Prostate gland (tissue), 2 donors: ENCODE data around the gene COL5A1. TPM values are rescaled to one million over a fixed set of nuclear protein-coding genes. Genes with fewer than 3 reads are reported as not detected.

Source experiments
- DNase-seq: peaks from one replicate; pipeline ENCODE4 v3.0.0-alpha.2; 2019; ENCODE audit warnings: low spot score
- H3K27ac ChIP-seq, 2 donors: fragments of 200-600 bp; sonication (generic); 2 replicates each; pipeline ENCODE4 v1.5.1; 2017 to 2019
- H3K27me3 ChIP-seq: fragments of 200-600 bp; sonication (generic); replicated peaks from 2 replicates; pipeline ENCODE4 v1.5.1; 2019; ENCODE audit not compliant: insufficient read depth
- H3K36me3 ChIP-seq, 2 donors: fragments of 200-600 bp; sonication (generic); 1 replicate in 1 of 2; 2 replicates in 1 of 2; pipeline versions ENCODE4 v1.5.1 to v1.8.1; 2017 to 2019
- H3K4me1 ChIP-seq: fragments of 200-600 bp; sonication (generic); replicated peaks from 2 replicates; pipeline ENCODE4 v1.5.1; 2019
- H3K4me3 ChIP-seq, 2 donors: fragments of 200-600 bp; sonication (generic); 2 replicates each; pipeline ENCODE4 v1.5.1; 2017 to 2019
- H3K9me3 ChIP-seq: fragments of 200-600 bp; sonication (generic); 2 replicates; pipeline ENCODE4 v1.5.1; 2017
- CTCF ChIP-seq, 4 experiments: fragments of 200-600 bp in 2 of 4; fragments of 450-650 bp in 2 of 4; sonication (generic) in 2 of 4; IDR thresholded peaks; 1 replicate in 3 of 4; 2 replicates in 1 of 4; pipeline ENCODE4 v1.5.1; 2016 to 2019; ENCODE audit warnings: antibody characterized with exemption in 4 of 4, mild to moderate bottlenecking in 2 of 4, moderate library complexity in 2 of 4
- POLR2A ChIP-seq: fragments of 450-650 bp; IDR thresholded peaks from one replicate; pipeline ENCODE4 v1.6.1; 2016; ENCODE audit warnings: antibody characterized with exemption, mild to moderate bottlenecking
- POLR2AphosphoS5 ChIP-seq: sonication (generic); formaldehyde crosslinking; IDR thresholded peaks from one replicate; pipeline ENCODE4 v1.6.1; 2017; ENCODE audit warnings: antibody characterized with exemption
- WGBS: methylation state at CpG from one replicate; pipeline ENCODE4 v1.1.5; 2018; 5-methylcytosine and 5-hydroxymethylcytosine counted together
- intact Hi-C: fragments of 100-400 bp; cut with DNase I; formaldehyde crosslinking; loops from one replicate; pipeline ENCODE4 v1.14.2; 2022
- total RNA-seq, 2 donors: library from RNA; depleted of rRNA; stranded (reverse); fragments of >200 nt; gene quantifications; one replicate each; pipeline ENCODE4 v1.1.0, GENCODE V29; 2016

COL5A1 gene
- total RNA-seq, 2 donors from 2014 or later: 16.9 to 36.0 TPM

GRCh38 chr9:134871697-134872340 is 230.2 kb downstream of the COL5A1 start:
- DNase-seq: no peak
- Histone ChIP-seq H3K4me3 (no peak overlapping the region), H3K4me1 (no peaks in the 10 kb centered on the region), H3K27me3 (no peaks in the 10 kb centered on the region), H3K27ac (no peak overlapping the region), H3K9me3 (no peaks in the 10 kb centered on the region), H3K36me3 (no peaks in the 10 kb centered on the region)
- intact Hi-C loops: no loop called here
- WGBS: 49% methylated on average over 16 of the region's 16 CpGs
- no peak for TF ChIP-seq POLR2AphosphoS5
- no peak for TF ChIP-seq POLR2A
- no peak for TF ChIP-seq CTCF (IDR thresholded peaks at IDR 0.05)

DNA sequence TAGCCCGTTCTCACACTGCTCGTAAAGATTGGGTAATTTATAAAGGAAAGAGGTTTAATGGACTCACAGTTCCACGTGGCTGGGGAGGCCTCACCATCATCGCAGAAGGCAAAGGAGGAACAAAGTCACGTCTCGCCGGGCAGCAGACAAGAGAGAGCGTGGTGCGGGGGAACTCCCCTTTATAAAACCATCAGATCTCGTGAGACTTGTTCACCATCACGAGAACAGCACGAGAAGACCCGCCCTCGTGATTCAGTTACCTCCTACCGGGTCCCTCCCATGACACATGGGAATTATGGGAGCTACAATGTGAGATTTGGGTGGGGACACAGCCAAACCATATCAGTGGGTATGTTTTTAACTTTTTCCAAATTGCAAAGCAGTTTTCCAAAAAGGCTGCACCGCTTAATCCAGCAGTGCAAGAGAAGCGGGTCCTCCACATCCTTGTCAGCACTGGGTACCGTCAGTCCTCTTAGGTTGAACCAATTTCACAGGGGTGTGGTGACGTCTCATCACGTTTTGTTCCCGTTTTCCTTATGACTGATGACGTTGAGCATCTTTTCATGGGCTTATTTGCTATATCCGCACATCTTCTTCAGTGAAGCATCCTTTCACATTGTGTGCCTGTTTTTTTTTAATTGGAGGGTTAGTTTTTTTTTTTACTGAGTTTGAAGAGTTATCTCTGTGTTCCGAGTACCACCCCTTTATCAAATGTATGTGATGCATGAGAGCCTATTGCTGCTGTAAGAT is 231.1 kb downstream of the COL5A1 start:
- Histone ChIP-seq H3K4me3 (no peak overlapping the region), H3K36me3 (no peaks in the 10 kb centered on the region), H3K27ac (no peak overlapping the region), H3K4me1 (no peaks in the 10 kb centered on the region), H3K27me3 (no peaks in the 10 kb centered on the region), H3K9me3 (no peaks in the 10 kb centered on the region)
- no peak for DNase-seq
- intact Hi-C loops: no loop called here
- no peak for TF ChIP-seq CTCF (IDR thresholded peaks at IDR 0.05)
- TF ChIP-seq POLR2A: no peak
- no peak for TF ChIP-seq POLR2AphosphoS5
- 78% methylated on average over 24 of the region's 24 CpGs for WGBS

GRCh38 chr9:134875371-134875770 is 233.8 kb downstream of the COL5A1 start:
- TF ChIP-seq POLR2AphosphoS5 (no peak), POLR2A (no peak), CTCF (IDR thresholded peaks at IDR 0.05) (no peak)
- H3K27ac ChIP-seq: no peak overlapping the region
- no peaks in the 10 kb centered on the region for H3K36me3 ChIP-seq
- intact Hi-C loops: no loop called here
- H3K9me3 ChIP-seq: no peaks in the 10 kb centered on the region
- H3K27me3 ChIP-seq: no peaks in the 10 kb centered on the region
- no peaks in the 10 kb centered on the region for H3K4me1 ChIP-seq
- no peak overlapping the region for H3K4me3 ChIP-seq
- WGBS: 83% methylated on average over 1 of the region's 1 CpG
- DNase-seq: no peak

DNA sequence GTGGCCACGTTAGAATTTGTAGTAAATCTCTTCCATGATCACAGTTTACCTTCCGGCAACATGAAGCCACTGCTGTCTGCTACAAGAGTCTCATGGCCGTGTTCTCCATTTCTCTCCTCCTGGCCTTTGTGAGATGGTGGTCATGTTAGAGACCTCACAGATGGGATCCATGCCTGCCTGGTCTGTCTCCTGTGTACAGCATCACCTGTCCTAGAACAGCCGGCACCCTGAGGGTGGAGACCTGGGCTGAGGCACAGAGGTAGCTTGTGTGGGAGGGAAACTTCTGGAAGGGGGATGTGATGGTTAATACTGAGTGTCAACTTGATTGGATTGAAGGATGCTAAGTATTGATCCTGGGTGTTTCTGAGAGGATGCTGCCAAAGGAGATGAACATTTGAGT is 235.9 kb downstream of the COL5A1 start:
- no peaks in the 10 kb centered on the region for H3K9me3 ChIP-seq
- intact Hi-C loops: no loop called here
- no peak for DNase-seq
- H3K27ac ChIP-seq: no peak overlapping the region
- H3K4me1 ChIP-seq: no peaks in the 10 kb centered on the region
- 88% methylated on average over 4 of the region's 4 CpGs for WGBS
- no peak for TF ChIP-seq CTCF (IDR thresholded peaks at IDR 0.05)
- TF ChIP-seq POLR2A: no peak
- TF ChIP-seq POLR2AphosphoS5: no peak
- H3K27me3 ChIP-seq: no peaks in the 10 kb centered on the region
- H3K4me3 ChIP-seq: no peak overlapping the region
- no peaks in the 10 kb centered on the region for H3K36me3 ChIP-seq
